GM21360 (cell line): ENCODE results near the gene CNTNAP5.
"Not testable (repeated sequence)": the region's sequence is repeated elsewhere in the genome, so short reads cannot be mapped to it uniquely, and the experiment has no call there.

Experiments used
- ATAC-seq: cut with Tn5 transposase; IDR thresholded peaks from one replicate; pipeline ENCODE4 v1.9.1; 2021; ENCODE audit warnings: mild to moderate bottlenecking, moderate library complexity; ENCODE audit not compliant: unreplicated experiment

Gene CNTNAP5

DNA sequence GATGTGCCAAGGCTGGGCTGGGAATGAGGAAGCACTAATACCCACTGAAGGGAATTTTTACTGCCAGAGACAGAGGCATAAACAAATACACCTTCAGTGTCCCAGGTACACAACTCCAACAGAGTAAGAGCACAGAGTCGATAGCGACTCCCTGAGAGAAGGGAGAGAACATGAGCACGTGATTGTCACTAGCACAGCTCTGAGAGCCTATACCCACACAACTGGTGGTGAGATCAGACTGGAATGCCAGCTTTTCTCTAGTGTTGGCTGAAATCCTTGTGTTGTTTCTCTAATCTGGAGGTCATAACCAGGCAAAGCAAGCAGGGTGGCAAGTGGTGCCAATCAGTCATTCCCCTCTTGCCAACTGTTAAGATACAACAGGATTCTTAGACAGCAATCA is 377.2 kb downstream of the CNTNAP5 start:
- ATAC-seq, result no peak

DNA sequence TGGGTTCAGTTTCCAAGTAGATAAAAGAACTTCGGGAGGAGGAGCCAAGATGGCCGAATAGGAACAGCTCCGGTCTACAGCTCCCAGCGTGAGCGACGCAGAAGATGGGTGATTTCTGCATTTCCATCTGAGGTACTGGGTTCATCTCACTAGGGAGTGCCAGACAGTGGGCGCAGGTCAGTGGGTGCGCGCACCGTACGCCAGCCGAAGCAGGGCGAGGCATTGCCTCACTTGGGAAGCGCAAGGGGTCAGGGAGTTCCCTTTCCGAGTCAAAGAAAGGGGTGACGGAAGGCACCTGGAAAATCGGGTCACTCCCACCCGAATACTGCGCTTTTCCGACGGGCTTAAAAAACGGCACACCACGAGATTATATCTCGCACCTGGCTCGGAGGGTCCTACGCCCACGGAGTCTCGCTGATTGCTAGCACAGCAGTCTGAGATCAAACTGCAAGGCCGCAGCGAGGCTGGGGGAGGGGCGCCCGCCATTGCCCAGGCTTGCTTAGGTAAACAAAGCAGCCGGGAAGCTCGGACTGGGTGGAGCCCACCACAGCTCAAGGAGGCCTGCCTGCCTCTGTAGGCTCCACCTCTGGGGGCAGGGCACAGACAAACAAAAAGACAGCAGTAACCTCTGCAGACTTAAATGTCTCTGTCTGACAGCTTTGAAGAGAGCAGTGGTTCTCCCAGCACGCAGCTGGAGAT is 382.9 kb downstream of the CNTNAP5 start:
- ATAC-seq, result not testable (repeated sequence)

DNA sequence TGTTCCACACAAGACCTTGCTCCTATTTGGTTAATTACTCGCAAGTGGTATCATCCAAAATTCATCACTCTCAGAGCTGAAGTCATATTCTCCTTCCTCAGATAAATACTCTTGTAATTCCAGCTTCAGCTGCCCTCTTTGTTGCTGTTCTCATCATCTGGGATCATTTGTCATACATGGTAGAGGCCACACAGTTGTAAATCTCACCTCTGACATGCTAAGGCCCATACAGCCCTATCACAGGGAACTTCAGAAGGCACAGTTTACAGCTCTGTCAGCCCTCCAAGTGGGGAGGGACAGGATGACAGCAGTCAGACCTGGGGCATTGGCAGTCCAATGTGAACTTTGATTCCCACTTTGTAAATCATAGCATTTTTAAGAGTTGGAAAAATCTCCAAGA is 399.0 kb downstream of the CNTNAP5 start:
- ATAC-seq, result no peak

GRCh38 chr2:124426122-124426521 is 401.0 kb downstream of the CNTNAP5 start:
- ATAC-seq, result no peak

- no peak for ATAC-seq
Measured at GRCh38 chr2:124426625-124427024, 401.5 kb downstream of the CNTNAP5 start.

GRCh38 chr2:124437811-124438210 is 412.7 kb downstream of the CNTNAP5 start:
- ATAC-seq, result no peak

- ATAC-seq, result no peak
Measured at GRCh38 chr2:124450481-124450880, 425.4 kb downstream of the CNTNAP5 start.

GRCh38 chr2:124476291-124476690 is 451.2 kb downstream of the CNTNAP5 start:
- no peak for ATAC-seq

- ATAC-seq, result no peak
Measured at GRCh38 chr2:124478761-124479160, 453.7 kb downstream of the CNTNAP5 start.

DNA sequence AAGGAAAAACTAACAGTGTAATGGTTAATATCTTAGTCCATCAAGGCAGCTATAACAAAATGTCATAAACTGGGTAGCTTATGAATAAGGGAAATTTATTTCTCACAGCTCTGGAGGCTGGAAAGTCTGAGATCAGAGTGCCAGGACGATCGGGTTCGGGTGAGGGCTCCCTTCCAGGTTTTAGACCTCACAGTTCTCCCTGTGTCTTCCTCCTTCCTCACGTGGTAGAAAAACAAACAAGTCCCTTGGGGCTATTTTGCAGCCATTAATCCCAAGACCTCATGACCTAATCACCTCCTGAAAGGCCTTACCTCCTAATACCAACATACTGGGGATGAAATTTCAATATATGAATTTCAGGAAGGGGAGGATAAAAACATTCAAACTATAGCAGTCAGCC is 455.9 kb downstream of the CNTNAP5 start:
- ATAC-seq, result no peak

DNA sequence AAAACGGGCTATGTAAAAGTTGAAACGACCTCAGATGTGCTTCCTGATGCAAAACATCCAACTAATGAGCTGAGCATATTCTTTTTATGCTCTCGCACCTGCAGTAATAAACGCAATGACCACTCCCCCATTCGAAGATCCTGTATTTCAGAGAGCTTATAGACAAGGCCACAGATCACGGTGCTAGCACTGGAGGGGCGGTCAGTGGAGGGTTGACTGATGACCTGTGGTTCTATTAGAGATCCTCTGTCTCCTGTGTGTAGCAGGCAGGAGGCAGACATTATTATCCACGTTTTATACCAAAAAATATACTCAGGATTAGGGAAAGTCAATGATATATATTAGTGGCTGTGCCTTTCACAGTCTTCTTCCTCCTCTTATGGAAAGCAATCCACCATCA is 457.0 kb downstream of the CNTNAP5 start:
- ATAC-seq, result no peak

- ATAC-seq, result no peak
Measured at GRCh38 chr2:124482551-124482950, 457.5 kb downstream of the CNTNAP5 start.

GRCh38 chr2:124485659-124486058 is 460.6 kb downstream of the CNTNAP5 start:
- no peak for ATAC-seq

- ATAC-seq, result no peak
Measured at GRCh38 chr2:124489686-124490085, 464.6 kb downstream of the CNTNAP5 start.

DNA sequence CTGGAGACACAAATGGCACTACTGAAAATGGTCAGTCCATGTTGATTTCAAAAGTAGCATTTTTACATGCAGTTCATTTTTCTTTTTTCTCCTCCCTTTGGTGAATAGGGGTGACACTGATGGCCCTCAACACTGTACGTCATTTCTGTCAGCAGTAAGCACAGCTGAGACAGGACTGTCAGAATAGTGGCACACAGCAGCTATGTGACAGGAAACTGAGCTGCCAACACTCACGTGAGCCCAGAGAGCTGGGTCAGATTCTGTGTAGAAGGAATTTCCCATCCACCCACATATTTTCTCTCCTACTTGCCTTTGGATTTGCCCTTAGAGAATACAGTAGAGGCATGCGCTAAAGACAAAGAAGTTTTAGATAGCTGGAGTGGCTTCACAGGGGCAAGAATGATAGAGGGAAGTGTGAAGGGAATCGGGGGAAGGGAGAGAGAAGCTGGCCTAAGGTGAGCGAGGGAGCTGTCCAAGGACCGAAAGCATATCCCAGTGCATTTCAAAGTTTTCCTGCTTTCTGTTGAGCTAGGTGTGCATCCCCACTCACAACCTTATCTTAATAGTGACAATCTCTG is 476.6 kb downstream of the CNTNAP5 start:
- no peak for ATAC-seq

DNA sequence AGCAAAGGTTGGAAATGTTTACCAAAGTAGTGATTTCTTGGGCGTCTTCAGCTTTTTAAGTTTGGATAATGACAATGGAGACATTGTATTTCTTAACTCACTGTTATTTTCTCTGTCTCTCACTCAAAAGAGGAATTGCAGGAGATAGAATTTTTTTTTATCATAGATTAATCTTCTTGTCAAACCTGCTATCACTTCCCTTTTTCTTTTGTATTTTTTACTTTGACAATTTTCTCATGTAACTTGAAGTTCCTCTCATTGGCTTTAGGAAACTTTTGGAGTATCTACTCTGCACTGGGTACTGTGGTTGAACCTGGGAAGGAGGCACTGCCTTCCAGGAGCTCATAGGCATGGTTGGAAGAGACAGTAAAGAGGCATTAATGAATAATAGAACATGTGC is 489.1 kb downstream of the CNTNAP5 start:
- no peak for ATAC-seq

DNA sequence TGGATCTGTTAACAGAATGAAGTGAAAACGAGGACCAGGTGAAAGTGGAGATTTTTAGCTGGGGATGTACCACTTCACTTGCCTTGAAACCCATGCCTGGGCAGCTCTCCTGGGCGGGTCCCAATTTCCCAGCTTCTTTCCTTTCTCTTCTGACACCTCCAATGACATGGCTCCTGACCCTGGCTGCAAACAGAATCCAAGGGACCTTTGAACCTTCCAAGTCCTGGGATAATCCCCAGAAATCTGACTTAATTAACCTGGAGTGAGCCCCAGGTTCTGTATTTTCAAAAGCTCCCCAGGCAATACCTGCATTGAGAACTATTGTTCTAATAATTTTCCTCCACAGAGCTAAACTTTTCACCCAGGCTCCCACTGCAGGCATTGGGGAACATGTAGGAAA is 495.9 kb downstream of the CNTNAP5 start:
- no peak for ATAC-seq

GRCh38 chr2:124523096-124523495 is 498.0 kb downstream of the CNTNAP5 start:
- no peak for ATAC-seq

- ATAC-seq, result no peak
Measured at GRCh38 chr2:124524155-124524915, 499.2 kb downstream of the CNTNAP5 start.

GRCh38 chr2:124526221-124526620 is 501.1 kb downstream of the CNTNAP5 start:
- ATAC-seq, result no peak

GRCh38 chr2:124530203-124530602 is 505.1 kb downstream of the CNTNAP5 start:
- ATAC-seq, result no peak
